ENCODE data around the gene HDAC8.

DNA sequence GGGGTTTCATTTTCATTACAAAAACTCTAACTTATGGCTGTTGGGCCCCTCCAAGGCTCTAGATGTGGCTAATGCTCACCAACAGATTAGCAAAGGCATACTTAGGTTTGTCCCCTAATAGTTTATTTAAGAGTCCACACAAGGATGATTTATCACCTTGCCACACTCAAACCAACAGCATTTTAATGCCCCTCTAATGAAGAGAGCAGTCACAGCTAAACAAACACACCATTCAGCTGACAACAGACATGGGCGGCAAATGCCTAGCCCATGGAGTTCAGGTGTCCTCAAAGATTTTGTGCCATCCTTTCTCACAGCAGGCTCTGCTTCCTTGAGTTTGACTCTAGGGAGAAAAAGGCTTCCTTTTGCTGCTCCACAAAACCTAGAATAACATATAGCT, 205.1 kb downstream of the HDAC8 start:
- no peak for TF ChIP-seq POLR2A (IDR thresholded peaks at IDR 0.05)
- TF ChIP-seq CTCF (IDR thresholded peaks at IDR 0.05) = no peak

Data from lower leg skin (tissue), 3 donors.